IPS DF 6.9 (cell line): ENCODE data around the gene AK5.

Experiments
- DNase-seq: peaks from one replicate; pipeline ENCODE4 v3.0.0-alpha.2; 2013; ENCODE audit warnings: low read depth, low spot score
- H3K27ac ChIP-seq: one replicate; pipeline ENCODE4 v1.5.1; 2013; ENCODE audit warnings: low read length, control low read depth
- H3K27me3 ChIP-seq: 2 replicates; pipeline ENCODE4 v1.6.1; 2013; ENCODE audit warnings: mild to moderate bottlenecking, low read length; ENCODE audit not compliant: control insufficient read depth, insufficient read depth
- H3K36me3 ChIP-seq: 2 replicates; pipeline ENCODE4 v1.6.1; 2013; ENCODE audit warnings: low read length; ENCODE audit not compliant: control insufficient read depth, insufficient read depth
- H3K4me1 ChIP-seq: 2 replicates; pipeline ENCODE4 v1.6.1; 2013; ENCODE audit warnings: low read length; ENCODE audit not compliant: control insufficient read depth, insufficient read depth
- H3K4me3 ChIP-seq: 2 replicates; pipeline ENCODE4 v1.5.1; 2013; ENCODE audit warnings: mild to moderate bottlenecking, low read length
- H3K9me3 ChIP-seq: 2 replicates; pipeline ENCODE4 v1.6.1; 2013; ENCODE audit warnings: low read length, inconsistent platforms; ENCODE audit not compliant: control insufficient read depth, insufficient read depth
- WGBS: extraction: QIAGEN DNeasy Blood & Tissue Kit; methylation state at CpG from one replicate; pipeline ENCODE4 v1.1.7; 2013; ENCODE audit warnings: mixed read lengths, missing lambda C conversion rate; ENCODE audit not compliant: insufficient read length, insufficient coverage; 5-methylcytosine and 5-hydroxymethylcytosine counted together

The AK5 gene

DNA sequence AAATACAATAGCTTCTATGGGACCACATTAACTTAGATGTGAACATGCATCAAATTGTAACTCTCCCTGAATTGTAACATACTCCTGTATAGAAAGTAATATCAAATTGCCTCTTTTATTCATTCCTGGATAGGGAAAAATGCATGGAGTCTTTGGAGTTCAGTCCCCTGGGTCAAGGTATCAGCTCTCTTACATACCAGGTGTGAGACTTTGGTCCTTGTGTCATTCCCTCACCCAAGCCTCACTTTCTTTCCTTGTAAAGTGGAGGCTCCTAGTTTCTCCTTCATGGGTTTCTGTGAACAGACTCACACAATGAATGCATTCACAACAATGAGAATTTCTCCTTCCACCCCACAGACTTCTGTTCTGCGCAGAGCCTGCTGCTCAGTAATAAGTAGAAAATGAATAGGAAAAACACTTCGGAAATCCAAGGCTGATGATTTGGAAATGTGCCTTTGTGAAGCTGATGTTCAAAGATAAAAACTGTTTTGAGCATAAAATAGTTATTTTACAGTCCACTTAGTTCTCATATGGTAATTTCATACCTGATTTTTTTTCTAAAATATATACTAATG, 185.3 kb downstream of the AK5 start:
- no CpG with 5 or more reads among the region's 2 CpGs for WGBS
- Histone ChIP-seq H3K4me1 (no peaks in the 10 kb centered on the region), H3K27ac (no peak overlapping the region), H3K36me3 (no peaks in the 10 kb centered on the region), H3K9me3 (no peaks in the 10 kb centered on the region), H3K4me3 (no peak overlapping the region), H3K27me3 (no peaks in the 10 kb centered on the region)
- no peak for DNase-seq

DNA sequence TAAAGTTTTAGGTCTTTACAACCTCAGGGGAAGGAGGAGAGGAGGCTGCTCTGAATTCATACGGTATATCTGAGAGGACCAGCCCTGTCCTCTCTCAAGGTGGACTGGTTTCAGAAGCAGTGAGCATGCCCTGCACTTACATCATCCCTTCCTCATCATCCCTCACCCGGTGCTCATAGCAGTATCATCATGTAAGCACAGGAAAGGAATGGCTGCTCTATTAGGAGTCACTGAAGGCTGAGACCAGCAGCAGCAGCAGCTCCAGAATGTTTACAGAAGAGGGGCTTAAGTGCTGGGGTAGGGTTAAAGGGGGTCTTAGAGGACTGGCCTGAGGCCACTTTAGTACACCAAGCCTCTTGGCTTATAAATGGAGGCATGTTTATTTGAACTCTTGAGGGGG, 185.9 kb downstream of the AK5 start:
- WGBS, result no CpG with 5 or more reads among the region's 2 CpGs
- H3K4me3 ChIP-seq, result no peak overlapping the region
- H3K9me3 ChIP-seq, result no peaks in the 10 kb centered on the region
- no peak overlapping the region for H3K27ac ChIP-seq
- no peaks in the 10 kb centered on the region for H3K4me1 ChIP-seq
- H3K36me3 ChIP-seq, result no peaks in the 10 kb centered on the region
- no peak for DNase-seq
- no peaks in the 10 kb centered on the region for H3K27me3 ChIP-seq

DNA sequence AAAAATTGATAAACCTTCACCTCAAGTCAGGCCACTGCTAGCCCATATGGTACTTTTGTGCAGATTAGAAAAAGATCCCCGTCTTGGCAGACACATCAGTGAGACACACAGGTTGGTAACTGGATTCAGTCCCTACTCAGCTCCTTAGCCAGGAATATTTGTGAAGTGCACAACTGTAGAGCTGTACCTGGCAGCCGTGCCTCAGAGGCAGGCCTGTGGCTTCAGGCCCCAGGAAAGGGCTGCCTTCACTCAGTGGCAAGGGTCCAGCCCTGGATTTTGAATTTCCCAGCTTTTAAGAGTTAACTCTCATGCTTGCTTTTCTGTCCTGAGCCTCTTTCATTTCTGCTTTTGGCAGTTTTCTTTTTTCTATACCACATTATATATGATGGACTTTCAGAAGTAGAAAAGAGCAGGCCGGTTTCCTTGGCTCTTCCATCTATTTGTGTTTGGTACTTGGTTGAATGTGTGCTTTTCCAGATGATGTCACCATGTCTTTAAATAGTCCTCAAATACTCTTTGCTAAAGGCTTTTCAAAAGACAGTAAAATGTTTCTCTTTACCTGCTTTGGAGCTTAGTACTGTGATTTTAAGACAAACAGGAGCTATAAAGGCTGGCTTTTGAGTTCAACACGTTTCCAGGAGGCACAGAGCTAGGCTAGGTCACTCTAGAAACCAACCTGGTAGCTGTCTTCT, 186.6 kb downstream of the AK5 start:
- H3K27ac ChIP-seq, result no peak overlapping the region

DNA sequence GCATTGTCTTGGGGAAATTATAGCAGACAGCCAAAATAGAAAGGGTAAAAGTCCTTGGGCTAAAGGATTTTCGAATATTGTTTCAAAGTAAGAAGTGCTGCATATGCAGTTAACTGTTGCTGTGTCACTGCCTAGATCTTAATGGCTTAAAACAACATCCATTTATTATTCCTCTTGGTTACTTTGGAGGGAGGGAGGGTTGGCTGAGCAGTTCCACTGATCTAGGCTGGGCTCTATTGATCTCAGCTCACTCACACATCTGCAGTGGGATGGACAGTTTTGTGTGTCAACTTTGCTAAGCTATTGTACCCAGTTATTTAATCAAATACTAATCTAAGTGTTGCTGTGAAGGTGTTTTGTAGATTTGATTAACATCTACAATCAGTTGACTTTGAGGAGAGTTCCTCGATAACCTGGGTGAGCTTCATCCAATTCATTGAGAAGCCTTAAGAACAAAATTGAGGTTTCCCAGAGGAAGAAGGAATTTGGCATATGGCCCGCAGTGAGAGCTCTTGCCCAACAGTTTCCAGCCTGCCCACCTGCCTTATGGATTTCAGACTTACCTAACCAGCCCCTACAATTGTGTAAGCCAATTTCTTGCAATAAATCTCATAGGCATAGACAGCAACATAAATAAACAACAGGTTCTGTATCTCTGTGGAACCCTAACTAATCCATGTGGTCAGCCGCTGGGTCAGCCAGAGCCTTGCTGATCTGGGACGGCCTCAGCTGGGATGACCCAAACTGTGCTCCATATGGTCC, 187.3 kb downstream of the AK5 start:
- Histone ChIP-seq H3K4me3 (no peak overlapping the region), H3K4me1 (no peaks in the 10 kb centered on the region), H3K27me3 (no peaks in the 10 kb centered on the region), H3K36me3 (no peaks in the 10 kb centered on the region), H3K9me3 (no peaks in the 10 kb centered on the region), H3K27ac (no peak overlapping the region)
- DNase-seq, result no peak
- no CpG with 5 or more reads among the region's 5 CpGs for WGBS

More for the DNA sequence above, 186.6 kb downstream of the AK5 start:
- no peaks in the 10 kb centered on the region for H3K27me3 ChIP-seq
- WGBS, result no CpG with 5 or more reads among the region's 4 CpGs
- no peaks in the 10 kb centered on the region for H3K4me1 ChIP-seq
- DNase-seq, result no peak
- H3K9me3 ChIP-seq, result no peaks in the 10 kb centered on the region
- H3K4me3 ChIP-seq, result no peak overlapping the region
- H3K36me3 ChIP-seq, result no peaks in the 10 kb centered on the region

DNA sequence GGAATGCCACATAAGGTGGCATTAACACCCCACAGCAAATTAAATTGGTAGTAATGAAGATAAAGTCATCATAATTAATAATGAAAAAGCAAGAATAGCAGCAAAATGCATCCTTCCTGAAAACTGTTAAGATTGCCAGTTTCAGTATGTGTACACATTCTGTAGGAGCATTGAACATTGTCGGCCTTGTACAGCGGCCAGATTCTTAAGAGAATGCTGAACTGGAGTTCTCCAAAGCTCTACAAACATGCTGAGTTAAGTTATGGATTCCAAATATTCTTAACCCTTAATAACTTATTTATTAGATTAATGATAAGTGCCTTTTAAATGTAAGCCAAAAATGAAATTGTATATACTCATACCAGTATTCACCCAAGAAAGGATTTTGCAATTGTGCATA, 189.9 kb downstream of the AK5 start:
- DNase-seq, result no peak
- no peak overlapping the region for H3K4me3 ChIP-seq
- no peaks in the 10 kb centered on the region for H3K36me3 ChIP-seq
- no peaks in the 10 kb centered on the region for H3K9me3 ChIP-seq
- H3K4me1 ChIP-seq, result no peaks in the 10 kb centered on the region
- H3K27me3 ChIP-seq, result no peaks in the 10 kb centered on the region
- WGBS, result no CpG with 5 or more reads among the region's 2 CpGs
- H3K27ac ChIP-seq, result no peak overlapping the region

DNA sequence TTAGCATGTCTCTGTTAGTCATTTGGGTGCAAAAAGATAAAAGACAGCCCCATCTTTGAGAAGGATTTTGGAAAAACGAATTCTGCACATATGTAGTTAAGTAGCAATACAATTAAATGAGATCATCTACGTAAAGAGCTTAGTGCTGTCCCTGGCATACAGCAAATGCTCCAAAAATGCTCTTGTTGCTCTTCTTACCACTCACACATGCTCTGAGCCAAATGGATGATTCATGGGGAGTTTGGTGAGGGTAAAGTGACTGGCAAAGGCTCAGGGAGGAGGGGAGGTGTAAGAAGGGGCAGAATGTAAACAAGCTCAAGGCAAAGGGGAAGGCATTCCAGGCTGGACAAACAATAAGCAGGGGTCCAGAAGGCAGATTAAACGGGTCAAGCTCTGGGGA, 191.9 kb downstream of the AK5 start:
- no peak for DNase-seq
- Histone ChIP-seq H3K9me3 (no peaks in the 10 kb centered on the region), H3K4me3 (no peak overlapping the region), H3K36me3 (no peaks in the 10 kb centered on the region), H3K27me3 (no peaks in the 10 kb centered on the region), H3K27ac (no peak overlapping the region), H3K4me1 (no peaks in the 10 kb centered on the region)
- WGBS, result no CpG with 5 or more reads among the region's 3 CpGs

DNA sequence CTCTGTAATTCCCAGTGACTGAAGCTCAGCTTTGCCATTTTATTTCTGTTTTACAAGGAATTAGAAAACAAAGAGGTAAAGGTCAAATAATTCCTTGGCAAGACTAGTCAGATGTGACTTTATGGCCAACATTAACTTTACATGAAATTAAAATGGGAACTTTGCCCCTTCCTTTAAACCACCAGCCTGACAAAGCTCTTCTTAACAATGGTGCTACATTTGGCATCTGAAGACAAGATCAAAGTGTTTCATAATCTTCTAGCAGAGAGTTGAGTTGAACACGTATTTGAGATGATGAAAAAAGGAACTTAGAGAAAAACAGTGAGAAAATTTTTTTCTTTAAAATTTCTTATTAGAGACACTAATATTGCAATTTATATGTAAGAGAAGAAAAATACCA, 193.8 kb downstream of the AK5 start:
- WGBS, result no CpG with 5 or more reads among the region's 1 CpG
- Histone ChIP-seq H3K27ac (no peak overlapping the region), H3K27me3 (no peaks in the 10 kb centered on the region), H3K36me3 (no peaks in the 10 kb centered on the region), H3K4me1 (no peaks in the 10 kb centered on the region), H3K4me3 (no peak overlapping the region), H3K9me3 (no peaks in the 10 kb centered on the region)
- no peak for DNase-seq

DNA sequence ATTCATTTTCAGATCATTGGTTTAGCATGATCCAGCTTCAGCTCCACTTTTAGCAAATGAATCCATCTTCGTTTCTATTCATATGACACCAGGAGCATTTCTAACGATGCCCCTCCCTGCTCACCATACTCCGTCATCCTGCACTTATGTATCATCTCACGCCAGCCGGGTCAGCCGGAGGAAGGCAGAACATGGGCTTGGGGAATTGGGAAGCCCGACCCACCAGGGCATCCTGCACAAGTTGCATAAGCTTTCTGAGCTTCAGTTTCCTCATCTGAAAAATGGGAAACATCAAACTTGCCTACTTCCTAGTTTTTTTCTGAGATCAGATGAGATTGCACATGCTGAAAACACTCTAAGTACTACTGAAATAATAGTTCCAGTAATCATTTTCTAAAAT, 194.7 kb downstream of the AK5 start:
- DNase-seq, result no peak
- no CpG with 5 or more reads among the region's 7 CpGs for WGBS
- Histone ChIP-seq H3K9me3 (no peaks in the 10 kb centered on the region), H3K4me1 (no peaks in the 10 kb centered on the region), H3K36me3 (no peaks in the 10 kb centered on the region), H3K4me3 (no peak overlapping the region), H3K27me3 (no peaks in the 10 kb centered on the region), H3K27ac (no peak overlapping the region)

DNA sequence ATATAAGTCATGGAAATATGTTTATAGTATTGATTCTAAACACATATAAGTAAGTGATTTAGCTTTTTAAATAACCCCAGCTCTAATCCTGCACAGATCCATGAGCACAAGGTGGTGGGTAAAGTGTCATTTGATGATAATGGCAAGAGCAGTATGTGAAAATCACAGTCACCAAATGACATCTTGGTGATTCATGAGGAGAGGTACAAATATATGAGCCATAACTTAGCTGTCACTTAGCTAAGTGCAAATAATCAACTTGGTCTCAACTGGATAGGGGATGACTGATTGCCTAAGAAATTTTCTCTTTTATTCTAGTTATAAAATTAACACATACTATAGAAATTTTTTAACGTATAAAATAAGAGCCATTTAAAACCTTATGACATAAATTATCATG, 202.5 kb downstream of the AK5 start:
- H3K27ac ChIP-seq, result no peak overlapping the region
- DNase-seq, result no peak
- H3K4me1 ChIP-seq, result no peaks in the 10 kb centered on the region
- no peaks in the 10 kb centered on the region for H3K27me3 ChIP-seq
- H3K36me3 ChIP-seq, result no peaks in the 10 kb centered on the region
- H3K4me3 ChIP-seq, result no peak overlapping the region
- WGBS, result no CpG with 5 or more reads among the region's 1 CpG
- no peaks in the 10 kb centered on the region for H3K9me3 ChIP-seq

DNA sequence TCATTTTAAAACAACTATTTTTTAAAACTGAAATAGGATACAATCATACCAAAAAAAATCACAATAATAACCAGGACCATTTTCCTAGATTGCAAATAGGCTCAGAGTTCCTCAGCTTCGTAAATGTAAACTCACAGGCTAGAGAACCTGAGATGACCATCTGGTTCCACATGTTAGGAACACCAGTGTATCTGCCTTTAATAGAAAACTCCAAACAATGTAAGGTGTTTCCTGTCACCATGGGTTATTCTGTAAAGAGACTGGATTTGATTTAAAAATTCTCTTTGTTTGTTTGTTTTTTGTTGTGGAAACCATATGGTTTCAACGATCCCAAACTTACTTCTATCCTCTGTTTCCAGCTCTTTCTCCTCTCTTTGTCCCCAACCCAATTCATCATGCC, 203.1 kb downstream of the AK5 start:
- no CpG with 5 or more reads among the region's 2 CpGs for WGBS
- H3K27ac ChIP-seq, result no peak overlapping the region
- H3K27me3 ChIP-seq, result no peaks in the 10 kb centered on the region
- no peak for DNase-seq
- H3K4me3 ChIP-seq, result no peak overlapping the region
- no peaks in the 10 kb centered on the region for H3K36me3 ChIP-seq
- no peaks in the 10 kb centered on the region for H3K4me1 ChIP-seq
- H3K9me3 ChIP-seq, result no peaks in the 10 kb centered on the region
